MM.1S (cell line): ENCODE data around the gene DENND1A.

Experiments used
- EZH2 ChIP-seq: fragments of 300-600 bp; sonication (generic); optimal IDR thresholded peaks from 2 replicates; pipeline ENCODE3; 2017; ENCODE audit warnings: low read depth, mild to moderate bottlenecking, antibody characterized with exemption, low read length, mixed read lengths
- EZH2phosphoT487 ChIP-seq: fragments of 300-600 bp; sonication (generic); IDR thresholded peaks from 2 replicates; pipeline ENCODE4 v1.6.1; 2018; ENCODE audit warnings: antibody characterized with exemption, low read length
- TF ChIP-seq, protein P1 (sequence below): fragments of 300-600 bp; sonication (generic); IDR thresholded peaks from 2 replicates; pipeline ENCODE4 v1.5.1; 2016; ENCODE audit warnings: antibody characterized with exemption, low read length, mixed read lengths

DNA sequence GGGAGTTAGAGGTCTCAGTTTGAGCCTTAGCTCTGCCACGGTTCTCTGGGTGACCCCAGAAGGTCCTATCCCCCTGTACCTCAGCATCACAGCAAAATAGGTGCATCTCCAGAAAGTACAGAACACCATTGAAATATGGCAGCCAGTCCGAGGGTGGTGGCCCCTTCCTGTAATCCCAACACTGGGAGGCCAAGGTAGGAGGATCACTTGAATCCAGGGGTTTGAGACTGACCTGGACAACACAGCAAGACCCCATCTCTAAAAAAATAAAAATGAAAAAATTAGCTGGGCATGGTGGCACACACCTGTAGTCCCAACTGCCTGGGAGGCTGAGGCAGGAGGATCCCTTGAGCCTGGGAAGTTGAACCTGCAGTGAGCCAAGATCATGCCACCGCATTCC is 580.9 kb downstream of the DENND1A start:
- TF ChIP-seq, protein P1, sequence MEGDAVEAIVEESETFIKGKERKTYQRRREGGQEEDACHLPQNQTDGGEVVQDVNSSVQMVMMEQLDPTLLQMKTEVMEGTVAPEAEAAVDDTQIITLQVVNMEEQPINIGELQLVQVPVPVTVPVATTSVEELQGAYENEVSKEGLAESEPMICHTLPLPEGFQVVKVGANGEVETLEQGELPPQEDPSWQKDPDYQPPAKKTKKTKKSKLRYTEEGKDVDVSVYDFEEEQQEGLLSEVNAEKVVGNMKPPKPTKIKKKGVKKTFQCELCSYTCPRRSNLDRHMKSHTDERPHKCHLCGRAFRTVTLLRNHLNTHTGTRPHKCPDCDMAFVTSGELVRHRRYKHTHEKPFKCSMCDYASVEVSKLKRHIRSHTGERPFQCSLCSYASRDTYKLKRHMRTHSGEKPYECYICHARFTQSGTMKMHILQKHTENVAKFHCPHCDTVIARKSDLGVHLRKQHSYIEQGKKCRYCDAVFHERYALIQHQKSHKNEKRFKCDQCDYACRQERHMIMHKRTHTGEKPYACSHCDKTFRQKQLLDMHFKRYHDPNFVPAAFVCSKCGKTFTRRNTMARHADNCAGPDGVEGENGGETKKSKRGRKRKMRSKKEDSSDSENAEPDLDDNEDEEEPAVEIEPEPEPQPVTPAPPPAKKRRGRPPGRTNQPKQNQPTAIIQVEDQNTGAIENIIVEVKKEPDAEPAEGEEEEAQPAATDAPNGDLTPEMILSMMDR, result no peak
- TF ChIP-seq EZH2 (no peak), EZH2phosphoT487 (no peak)
